ENCODE results near the gene SFXN5. TPM values are rescaled to one million over a fixed set of nuclear protein-coding genes. Genes with fewer than 3 reads are reported as not detected.

Gene SFXN5
- total RNA-seq, 1 experiment from 2014 or later, result 23.9 TPM

GRCh38 chr2:72965770-72966450, 105.6 kb downstream of the SFXN5 start:
- no peaks in the 10 kb centered on the region for H3K27me3 ChIP-seq (ENCODE audit: control insufficient read depth, insufficient read depth, low read length)
- no peak overlapping the region for H3K4me3 ChIP-seq (ENCODE audit: insufficient read depth, low read depth, low read length)
- H3K36me3 ChIP-seq (replicated peaks; ENCODE audit: control insufficient read depth, insufficient read depth, low read length), result no peaks in the 10 kb centered on the region; the same call in 1 of the 2 replicates
- DNase-seq, result no peak

GRCh38 chr2:72965016-72965415, 106.5 kb downstream of the SFXN5 start:
- Histone ChIP-seq H3K27me3 (ENCODE audit: control insufficient read depth, insufficient read depth, low read length) (no peaks in the 10 kb centered on the region), H3K36me3 (replicated peaks; ENCODE audit: control insufficient read depth, insufficient read depth, low read length) (no peaks in the 10 kb centered on the region; the same call in 1 of the 2 replicates), H3K4me3 (ENCODE audit: insufficient read depth, low read depth, low read length) (no peak overlapping the region)
- DNase-seq, result no peak

GRCh38 chr2:72964146-72964525, 107.4 kb downstream of the SFXN5 start:
- Histone ChIP-seq H3K36me3 (replicated peaks; ENCODE audit: control insufficient read depth, insufficient read depth, low read length) (no peaks in the 10 kb centered on the region; the same call in 1 of the 2 replicates), H3K4me3 (ENCODE audit: insufficient read depth, low read depth, low read length) (no peak overlapping the region), H3K27me3 (ENCODE audit: control insufficient read depth, insufficient read depth, low read length) (no peaks in the 10 kb centered on the region)
- DNase-seq, result no peak

- peak; percentile 94 for DNase-seq
- Histone ChIP-seq H3K36me3 (replicated peaks; ENCODE audit: control insufficient read depth, insufficient read depth, low read length) (no peaks in the 10 kb centered on the region; the same call in 1 of the 2 replicates), H3K4me3 (ENCODE audit: insufficient read depth, low read depth, low read length) (no peak overlapping the region), H3K27me3 (ENCODE audit: control insufficient read depth, insufficient read depth, low read length) (no peaks in the 10 kb centered on the region)
These were observed 107.9 kb downstream of the SFXN5 start for GRCh38 chr2:72963423-72964145.

GRCh38 chr2:72962911-72963310, 108.6 kb downstream of the SFXN5 start:
- Histone ChIP-seq H3K36me3 (replicated peaks; ENCODE audit: control insufficient read depth, insufficient read depth, low read length) (no peaks in the 10 kb centered on the region; the same call in 1 of the 2 replicates), H3K27me3 (ENCODE audit: control insufficient read depth, insufficient read depth, low read length) (no peaks in the 10 kb centered on the region), H3K4me3 (ENCODE audit: insufficient read depth, low read depth, low read length) (no peak overlapping the region)

GRCh38 chr2:72961853-72962468, 109.6 kb downstream of the SFXN5 start:
- no peak overlapping the region for H3K4me3 ChIP-seq (ENCODE audit: insufficient read depth, low read depth, low read length)
- no peaks in the 10 kb centered on the region for H3K27me3 ChIP-seq (ENCODE audit: control insufficient read depth, insufficient read depth, low read length)
- H3K36me3 ChIP-seq (replicated peaks; ENCODE audit: control insufficient read depth, insufficient read depth, low read length), result no peaks in the 10 kb centered on the region; the same call in 1 of the 2 replicates
- DNase-seq, result no peak

More at GRCh38 chr2:72962911-72963310, 108.6 kb downstream of the SFXN5 start:
- DNase-seq, result no peak

- Histone ChIP-seq H3K36me3 (replicated peaks; ENCODE audit: control insufficient read depth, insufficient read depth, low read length) (no peaks in the 10 kb centered on the region; the same call in 1 of the 2 replicates), H3K4me3 (ENCODE audit: insufficient read depth, low read depth, low read length) (no peak overlapping the region), H3K27me3 (ENCODE audit: control insufficient read depth, insufficient read depth, low read length) (no peaks in the 10 kb centered on the region)
- no peak for DNase-seq
These were observed 110.3 kb downstream of the SFXN5 start for GRCh38 chr2:72961036-72961720.

GRCh38 chr2:72959995-72960981, 111.2 kb downstream of the SFXN5 start:
- H3K36me3 ChIP-seq (replicated peaks; ENCODE audit: control insufficient read depth, insufficient read depth, low read length), result no peaks in the 10 kb centered on the region
- no peak overlapping the region for H3K4me3 ChIP-seq (ENCODE audit: insufficient read depth, low read depth, low read length)
- no peak for DNase-seq
- H3K27me3 ChIP-seq (ENCODE audit: control insufficient read depth, insufficient read depth, low read length), result no peaks in the 10 kb centered on the region

- Histone ChIP-seq H3K36me3 (replicated peaks; ENCODE audit: control insufficient read depth, insufficient read depth, low read length) (no peaks in the 10 kb centered on the region), H3K4me3 (ENCODE audit: insufficient read depth, low read depth, low read length) (no peak overlapping the region), H3K27me3 (ENCODE audit: control insufficient read depth, insufficient read depth, low read length) (no peaks in the 10 kb centered on the region)
- no peak for DNase-seq
These were observed 112.0 kb downstream of the SFXN5 start for GRCh38 chr2:72959554-72959953.

GRCh38 chr2:72958542-72959385, 112.7 kb downstream of the SFXN5 start:
- no peak for DNase-seq
- Histone ChIP-seq H3K27me3 (ENCODE audit: control insufficient read depth, insufficient read depth, low read length) (no peaks in the 10 kb centered on the region), H3K4me3 (ENCODE audit: insufficient read depth, low read depth, low read length) (no peak overlapping the region), H3K36me3 (replicated peaks; ENCODE audit: control insufficient read depth, insufficient read depth, low read length) (no peaks in the 10 kb centered on the region)

- Histone ChIP-seq H3K36me3 (replicated peaks; ENCODE audit: control insufficient read depth, insufficient read depth, low read length) (no peaks in the 10 kb centered on the region), H3K4me3 (ENCODE audit: insufficient read depth, low read depth, low read length) (no peak overlapping the region), H3K27me3 (ENCODE audit: control insufficient read depth, insufficient read depth, low read length) (no peaks in the 10 kb centered on the region)
- DNase-seq, result no peak
These were observed 114.6 kb downstream of the SFXN5 start for GRCh38 chr2:72956936-72957335.

GRCh38 chr2:72956050-72956395, 115.5 kb downstream of the SFXN5 start:
- Histone ChIP-seq H3K36me3 (replicated peaks; ENCODE audit: control insufficient read depth, insufficient read depth, low read length) (no peaks in the 10 kb centered on the region), H3K27me3 (ENCODE audit: control insufficient read depth, insufficient read depth, low read length) (no peaks in the 10 kb centered on the region), H3K4me3 (ENCODE audit: insufficient read depth, low read depth, low read length) (no peak overlapping the region)
- no peak for DNase-seq
